Measurements from ENCODE around the gene CWC25.

CWC25 gene

GRCh38 chr17:38824899-38825761, at the start of gene CWC25:
CWC25 (minus strand) TSS chr17:38825321; CDS start chr17:38825183, 138 bp downstream.
- peak; percentile 94 for DNase-seq (ENCODE audit: low spot score)

DNA sequence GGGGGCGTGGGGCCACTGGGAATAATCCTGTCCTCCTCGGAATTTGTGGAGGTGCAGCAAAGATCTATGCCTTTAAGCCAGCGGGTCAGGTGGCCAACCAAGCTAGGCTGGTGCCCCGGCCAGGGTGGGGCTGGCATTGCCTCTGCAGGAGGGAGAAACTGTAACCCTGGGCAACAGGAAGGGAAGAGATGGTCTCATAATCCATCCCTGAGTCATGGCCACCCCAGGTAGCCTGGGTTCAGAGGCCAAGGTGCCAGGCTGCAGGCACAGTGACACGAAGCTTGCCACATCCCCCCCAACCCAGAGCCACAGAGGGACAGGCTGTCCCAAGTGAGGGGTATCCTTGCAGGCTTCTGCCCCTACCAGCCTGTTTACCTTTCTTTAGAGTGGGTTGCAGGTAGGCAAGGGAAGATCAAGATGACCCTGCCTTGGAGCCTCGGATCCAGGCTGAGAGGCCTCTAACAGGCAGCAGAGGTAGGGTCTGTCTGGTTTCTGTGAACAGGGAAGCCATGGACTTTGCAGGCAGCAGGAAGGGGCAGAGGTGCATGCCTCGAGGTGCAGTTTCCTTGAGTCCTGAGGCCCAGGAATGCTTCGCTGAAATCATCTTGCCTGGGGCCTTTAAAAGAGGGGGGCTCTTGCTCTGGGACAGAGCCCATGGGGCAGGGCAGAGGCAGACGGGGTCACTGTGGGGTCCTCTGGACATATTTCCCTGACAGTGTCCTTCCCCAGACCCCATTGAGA, 48.7 kb upstream of the CWC25 start:
- DNase-seq (ENCODE audit: low spot score), result no peak

GRCh38 chr17:38872671-38873385, 47.7 kb upstream of the CWC25 start:
- no peak for DNase-seq (ENCODE audit: low spot score)

- DNase-seq (ENCODE audit: low spot score), result no peak
Observed at GRCh38 chr17:38872027-38872511, 46.9 kb upstream of the CWC25 start.

- DNase-seq (ENCODE audit: low spot score), result peak; percentile 89
Observed at GRCh38 chr17:38871247-38872015, 46.3 kb upstream of the CWC25 start.

DNA sequence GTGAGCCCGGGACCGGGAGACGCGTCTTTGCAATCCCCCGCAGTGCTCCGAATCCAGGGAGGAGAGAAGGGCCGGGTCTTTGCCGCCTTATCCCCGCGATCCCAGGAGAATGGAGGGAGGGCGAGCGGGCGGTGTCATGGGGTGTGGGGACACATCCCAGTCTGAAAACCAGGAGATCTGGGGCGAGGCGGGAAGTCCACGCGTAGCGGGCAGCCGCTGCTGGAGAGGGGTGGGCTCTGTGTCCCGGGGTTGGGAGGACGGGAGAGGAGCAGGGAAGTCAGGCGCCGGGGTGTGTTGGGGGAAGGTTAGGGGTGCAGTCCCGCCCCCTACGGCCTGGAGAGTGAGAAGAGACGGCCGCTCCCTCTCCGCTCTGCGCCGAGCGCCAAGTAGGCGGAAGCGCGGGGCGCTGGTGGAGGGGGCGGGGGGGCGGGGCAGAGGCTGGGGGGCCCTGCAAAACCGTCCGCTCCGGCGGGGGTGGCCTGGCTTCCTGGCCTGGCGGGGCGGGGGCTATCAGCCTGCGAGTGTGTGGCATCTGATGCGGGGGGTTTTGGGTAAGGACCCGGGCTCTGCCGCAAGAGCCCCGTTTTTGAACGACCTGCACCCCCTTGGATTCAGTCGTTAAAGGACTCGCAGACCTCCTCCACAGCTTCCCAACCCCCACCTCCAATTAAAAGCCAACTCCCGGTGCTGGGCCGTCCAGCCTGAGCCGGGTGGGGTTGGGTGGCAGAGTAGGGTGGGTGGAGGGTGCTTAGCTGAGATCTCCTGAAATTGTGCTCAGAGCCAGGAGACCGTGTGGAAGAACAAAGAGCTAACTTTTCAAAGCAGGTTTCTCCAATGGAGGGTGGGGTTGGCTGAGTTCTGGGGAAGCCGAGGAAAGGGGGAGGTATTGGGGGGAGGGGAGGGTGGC, 45.4 kb upstream of the CWC25 start:
- peak; percentile 84 for DNase-seq (ENCODE audit: low spot score)

DNA sequence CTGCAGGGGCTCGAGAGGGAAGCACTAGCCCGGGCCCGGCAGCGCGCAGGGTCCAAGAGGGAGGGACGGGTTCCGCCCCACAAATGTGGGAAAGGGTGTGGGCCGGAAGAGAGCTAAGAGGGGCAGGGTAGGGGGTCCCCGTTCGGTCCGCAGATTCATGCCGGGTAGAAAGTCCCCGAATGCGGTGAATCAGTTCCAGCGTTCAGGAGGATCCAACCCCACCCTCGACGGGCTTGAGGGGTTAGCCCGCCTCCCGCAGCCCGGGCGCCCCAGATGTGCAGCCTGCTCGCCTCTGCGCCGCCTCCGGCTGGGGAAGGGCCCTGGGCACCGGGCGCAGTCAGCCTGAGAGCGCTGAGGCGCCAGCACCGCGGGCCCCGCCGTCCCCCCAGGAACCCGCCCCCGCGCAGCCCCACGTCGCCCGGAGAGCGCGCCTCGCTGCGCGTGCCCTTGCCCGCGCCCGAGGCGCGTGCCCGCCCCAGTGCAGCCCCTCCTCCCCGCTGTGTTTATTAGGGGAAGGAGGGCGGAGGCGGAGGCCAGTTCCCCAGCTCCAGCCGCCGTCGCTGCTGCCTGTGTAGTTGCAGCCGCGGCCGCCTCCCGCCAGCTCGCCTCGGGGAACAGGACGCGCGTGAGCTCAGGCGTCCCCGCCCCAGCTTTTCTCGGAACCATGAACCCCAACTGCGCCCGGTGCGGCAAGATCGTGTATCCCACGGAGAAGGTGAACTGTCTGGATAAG, 44.6 kb upstream of the CWC25 start, which contains the start of gene LASP1:
Gene LASP1 (plus strand): TSS at position 533 of the 733 bp plus-strand sequence. CDS start 132 bp downstream, at position 665.
- DNase-seq (ENCODE audit: low spot score), result peak; percentile 91

DNA sequence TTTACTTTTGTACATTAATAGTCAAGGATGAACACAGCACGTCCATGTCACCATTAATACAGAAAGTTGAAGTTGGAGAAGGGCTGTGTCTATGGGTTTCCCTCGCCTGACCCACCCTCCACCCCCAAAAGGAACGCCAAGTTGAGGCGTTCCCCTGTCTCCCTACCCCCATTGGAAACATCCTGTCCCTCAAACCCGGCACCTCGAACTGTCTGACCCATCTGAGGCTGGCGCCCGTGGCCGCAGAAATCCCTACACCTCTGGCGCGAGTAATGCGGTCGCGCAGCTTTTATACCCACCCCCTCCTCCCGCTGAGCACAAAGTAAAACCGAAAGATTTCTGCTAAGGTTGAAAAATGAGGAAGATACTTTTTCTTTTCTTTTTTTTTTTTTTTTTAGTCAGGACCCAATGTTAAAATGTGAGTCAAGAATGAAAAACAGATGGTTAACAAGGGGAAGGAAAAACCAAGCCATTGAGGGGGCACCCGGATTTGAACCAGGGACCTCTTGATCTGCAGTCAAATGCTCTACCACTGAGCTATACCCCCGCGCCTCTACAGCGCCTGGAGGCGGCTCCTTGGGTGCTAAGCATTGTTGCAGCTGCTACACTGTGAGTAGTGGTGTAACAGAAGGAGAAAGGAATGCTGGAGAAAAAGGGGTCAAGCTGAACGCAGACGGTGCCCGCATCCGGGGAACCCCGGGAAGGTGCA, 43.9 kb upstream of the CWC25 start:
- peak; percentile 92 for DNase-seq (ENCODE audit: low spot score)

- peak; percentile 93 for DNase-seq (ENCODE audit: low spot score)
Observed at GRCh38 chr17:38867968-38868816, 43.1 kb upstream of the CWC25 start.

DNA sequence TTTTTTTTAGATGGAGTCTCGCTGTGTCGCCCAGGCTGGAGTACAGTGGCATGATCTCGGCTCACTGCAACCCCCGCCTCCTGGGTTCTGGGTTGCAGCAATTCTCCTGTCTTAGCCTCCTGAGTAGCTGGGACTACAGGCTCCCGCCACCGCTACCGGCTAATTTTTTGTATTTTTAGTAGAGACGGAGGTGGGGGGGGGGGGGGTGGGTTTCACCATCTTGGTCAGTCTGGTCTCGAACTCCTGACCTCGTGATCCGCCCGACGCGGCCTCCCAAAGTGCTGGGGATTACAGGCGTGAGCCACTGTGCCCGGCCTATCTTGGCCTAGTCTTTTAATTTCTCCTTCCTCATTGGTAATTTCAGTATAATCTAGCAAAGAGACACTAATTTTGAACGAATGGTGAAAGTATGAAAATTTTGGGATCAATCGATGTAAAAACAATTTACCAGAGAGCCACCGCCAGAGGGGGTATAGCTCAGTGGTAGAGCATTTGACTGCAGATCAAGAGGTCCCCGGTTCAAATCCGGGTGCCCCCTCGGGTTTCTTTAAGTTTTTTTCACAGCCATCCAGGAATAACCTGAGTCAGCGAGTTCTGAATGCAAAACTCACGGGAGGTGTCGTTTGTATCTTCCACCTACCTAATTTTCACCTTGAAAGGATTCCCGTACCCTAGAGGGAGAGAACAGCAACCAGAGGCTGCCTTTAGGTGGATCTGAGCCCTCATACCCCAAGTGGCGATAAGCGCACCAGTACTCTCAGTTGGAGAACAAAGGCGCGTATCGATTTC, 42.3 kb upstream of the CWC25 start:
- DNase-seq (ENCODE audit: low spot score), result peak; percentile 81

DNA sequence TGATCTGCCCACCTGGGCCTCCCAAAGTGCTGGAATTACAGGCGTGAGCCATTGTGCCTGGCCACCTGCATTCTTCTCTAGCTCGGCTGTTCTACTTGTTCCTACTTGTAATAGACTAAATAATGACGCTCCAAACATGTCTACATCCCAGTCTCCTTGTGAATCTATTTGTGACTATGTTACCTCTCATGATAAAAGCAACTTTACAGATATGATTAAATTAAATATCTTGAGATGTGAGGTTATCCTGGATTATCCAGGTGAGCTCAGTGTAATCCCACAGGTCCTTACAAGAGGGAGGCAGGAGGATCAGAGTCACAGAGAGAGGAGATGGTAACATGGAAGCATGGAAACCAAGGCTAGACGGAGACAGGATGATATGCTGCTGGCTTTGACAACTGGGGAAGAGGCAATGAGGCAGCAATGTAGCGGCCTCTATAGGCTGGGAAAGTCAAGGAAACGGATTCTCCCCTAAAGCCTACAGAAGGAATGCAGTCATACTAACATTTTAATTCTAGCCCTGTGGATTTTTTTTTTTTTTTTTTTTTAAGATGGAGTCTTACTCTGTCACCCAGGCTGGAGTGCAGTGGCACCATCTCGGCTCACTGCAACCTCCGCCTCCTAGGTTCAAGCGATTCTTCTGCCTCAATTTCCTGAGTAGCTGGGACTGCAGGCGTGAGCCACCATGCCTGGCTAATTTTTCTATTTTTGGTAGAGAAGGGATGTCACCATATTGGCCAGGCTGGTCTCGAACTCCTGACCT, 39.7 kb upstream of the CWC25 start:
- peak; percentile 43 for DNase-seq (ENCODE audit: low spot score)

GRCh38 chr17:38861399-38861843, 36.3 kb upstream of the CWC25 start:
- DNase-seq (ENCODE audit: low spot score), result peak; percentile 64

DNA sequence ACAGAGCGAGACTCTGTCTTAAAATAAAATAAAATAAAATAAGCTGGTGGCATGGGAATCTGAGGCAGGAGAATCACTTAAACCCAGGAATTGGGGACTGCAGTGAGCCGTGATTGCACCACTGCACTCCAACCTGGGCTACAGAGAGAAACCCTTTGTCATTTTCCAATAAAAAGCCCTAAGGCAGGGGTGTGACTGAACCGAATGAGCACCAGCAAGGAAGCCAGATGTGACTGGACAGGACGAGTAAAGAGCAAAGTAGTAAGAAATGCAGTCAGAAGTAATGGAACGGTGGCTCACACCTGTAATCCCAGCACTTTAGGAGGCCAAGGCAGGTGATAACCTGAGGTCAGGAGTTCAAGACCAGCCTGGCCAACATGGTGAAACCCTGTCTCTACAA, 32.1 kb upstream of the CWC25 start:
- no peak for DNase-seq (ENCODE audit: low spot score)

GRCh38 chr17:38855101-38855714, 30.1 kb upstream of the CWC25 start:
- peak; percentile 77 for DNase-seq (ENCODE audit: low spot score)

DNA sequence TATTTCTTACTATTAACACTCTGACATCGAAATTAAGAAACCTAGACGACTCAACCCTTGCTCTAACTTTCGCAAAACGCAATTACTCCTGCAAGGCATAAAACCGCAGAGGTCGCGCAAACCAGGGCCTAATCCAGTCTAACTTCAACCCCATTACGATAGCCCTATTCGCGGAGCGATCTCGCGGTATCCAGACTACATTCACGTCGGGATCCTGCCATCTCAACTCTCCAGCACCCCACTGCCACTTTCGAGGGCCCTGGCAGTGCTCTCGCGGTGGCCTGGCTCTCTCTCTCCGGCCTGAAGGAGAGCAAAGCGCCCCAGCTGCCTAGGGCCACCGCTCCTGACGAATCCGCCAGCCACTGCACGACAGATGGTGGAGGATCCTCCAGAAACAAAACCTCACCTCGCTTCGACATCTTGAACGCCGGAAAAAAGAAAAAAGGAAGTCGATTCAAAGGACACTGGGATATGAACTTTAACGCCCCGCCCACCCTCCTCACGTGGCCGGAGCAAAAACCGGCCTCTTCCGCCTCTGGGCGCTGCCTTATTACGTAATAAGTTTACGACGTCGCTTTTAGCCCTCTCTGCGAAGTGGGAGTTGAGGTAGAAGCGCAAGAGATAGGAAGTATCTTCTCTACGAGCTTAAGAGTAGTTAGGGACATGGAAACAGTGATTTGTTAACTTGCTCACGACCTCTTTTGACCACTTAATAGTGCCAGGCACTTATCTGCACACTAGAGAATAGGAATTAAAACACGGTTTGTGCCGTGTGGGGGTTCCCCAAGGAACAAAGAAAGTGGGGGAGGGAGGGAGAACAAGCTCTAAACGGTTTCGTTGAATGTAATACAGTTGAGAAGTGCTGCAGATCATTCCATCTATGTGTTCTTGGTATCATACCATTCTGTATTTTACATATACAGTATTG, 28.4 kb upstream of the CWC25 start, which contains the start of gene RPL23:
Gene RPL23 (minus strand): TSS at position 430 of the 928 bp plus-strand sequence. CDS start 11 bp downstream, at position 419.
- peak; percentile 99 for DNase-seq (ENCODE audit: low spot score)
